Measurements from ENCODE around the gene YAF2.

DNA sequence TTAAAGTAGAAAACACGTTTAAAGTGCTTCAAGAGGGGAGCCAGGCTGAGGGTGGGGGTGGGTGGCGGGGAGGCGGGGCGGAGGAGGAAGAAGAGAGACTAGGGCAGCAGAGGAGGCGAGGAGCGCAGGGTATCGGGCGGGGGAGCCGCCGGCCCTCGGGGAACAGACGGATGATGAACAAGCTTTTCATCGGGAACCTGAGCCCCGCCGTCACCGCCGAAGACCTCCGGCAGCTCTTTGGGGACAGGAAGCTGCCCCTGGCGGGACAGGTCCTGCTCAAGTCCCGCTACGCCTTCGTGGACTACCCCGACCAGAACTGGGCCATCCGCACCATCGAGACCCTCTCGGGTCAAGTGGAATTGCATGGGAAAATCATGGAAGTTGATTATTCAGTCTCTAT is 48.7 kb upstream of the YAF2 start:
- TF ChIP-seq CEBPB (IDR thresholded peaks at IDR 0.05) (no peak), RAD21 (IDR thresholded peaks at IDR 0.05; ENCODE audit: low read depth) (no peak), YY1 (IDR thresholded peaks at IDR 0.05; ENCODE audit: low read depth) (no peak), TAF1 (IDR thresholded peaks at IDR 0.05; ENCODE audit: low read depth) (no peak), EP300 (IDR thresholded peaks at IDR 0.05; ENCODE audit: borderline replicate concordance) (no peak), EGR1 (IDR thresholded peaks at IDR 0.05) (no peak), MAX (IDR thresholded peaks at IDR 0.05) (no peak), TEAD4 (IDR thresholded peaks at IDR 0.05) (no peak), USF1 (IDR thresholded peaks at IDR 0.05) (no peak), FOXM1 (IDR thresholded peaks at IDR 0.05; ENCODE audit: borderline replicate concordance, low read depth) (no peak)
- TF ChIP-seq, protein P1, sequence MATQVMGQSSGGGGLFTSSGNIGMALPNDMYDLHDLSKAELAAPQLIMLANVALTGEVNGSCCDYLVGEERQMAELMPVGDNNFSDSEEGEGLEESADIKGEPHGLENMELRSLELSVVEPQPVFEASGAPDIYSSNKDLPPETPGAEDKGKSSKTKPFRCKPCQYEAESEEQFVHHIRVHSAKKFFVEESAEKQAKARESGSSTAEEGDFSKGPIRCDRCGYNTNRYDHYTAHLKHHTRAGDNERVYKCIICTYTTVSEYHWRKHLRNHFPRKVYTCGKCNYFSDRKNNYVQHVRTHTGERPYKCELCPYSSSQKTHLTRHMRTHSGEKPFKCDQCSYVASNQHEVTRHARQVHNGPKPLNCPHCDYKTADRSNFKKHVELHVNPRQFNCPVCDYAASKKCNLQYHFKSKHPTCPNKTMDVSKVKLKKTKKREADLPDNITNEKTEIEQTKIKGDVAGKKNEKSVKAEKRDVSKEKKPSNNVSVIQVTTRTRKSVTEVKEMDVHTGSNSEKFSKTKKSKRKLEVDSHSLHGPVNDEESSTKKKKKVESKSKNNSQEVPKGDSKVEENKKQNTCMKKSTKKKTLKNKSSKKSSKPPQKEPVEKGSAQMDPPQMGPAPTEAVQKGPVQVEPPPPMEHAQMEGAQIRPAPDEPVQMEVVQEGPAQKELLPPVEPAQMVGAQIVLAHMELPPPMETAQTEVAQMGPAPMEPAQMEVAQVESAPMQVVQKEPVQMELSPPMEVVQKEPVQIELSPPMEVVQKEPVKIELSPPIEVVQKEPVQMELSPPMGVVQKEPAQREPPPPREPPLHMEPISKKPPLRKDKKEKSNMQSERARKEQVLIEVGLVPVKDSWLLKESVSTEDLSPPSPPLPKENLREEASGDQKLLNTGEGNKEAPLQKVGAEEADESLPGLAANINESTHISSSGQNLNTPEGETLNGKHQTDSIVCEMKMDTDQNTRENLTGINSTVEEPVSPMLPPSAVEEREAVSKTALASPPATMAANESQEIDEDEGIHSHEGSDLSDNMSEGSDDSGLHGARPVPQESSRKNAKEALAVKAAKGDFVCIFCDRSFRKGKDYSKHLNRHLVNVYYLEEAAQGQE (IDR thresholded peaks at IDR 0.05; ENCODE audit: low read depth), result no peak

Data from Ishikawa (cell line).